Placental pericyte (primary cell): ENCODE data around the gene RBM24. TPM values are rescaled to one million over a fixed set of nuclear protein-coding genes. Genes with fewer than 3 reads are reported as not detected.

Experiments used
- total RNA-seq: library from RNA; depleted of rRNA; stranded (reverse); fragments of >200 nt; gene quantifications from 2 replicates; pipeline ENCODE4 v1.2.3, GENCODE V29; 2012

RBM24 gene
- 0.88 and 9.3 TPM in 2 replicates for total RNA-seq

DNA sequence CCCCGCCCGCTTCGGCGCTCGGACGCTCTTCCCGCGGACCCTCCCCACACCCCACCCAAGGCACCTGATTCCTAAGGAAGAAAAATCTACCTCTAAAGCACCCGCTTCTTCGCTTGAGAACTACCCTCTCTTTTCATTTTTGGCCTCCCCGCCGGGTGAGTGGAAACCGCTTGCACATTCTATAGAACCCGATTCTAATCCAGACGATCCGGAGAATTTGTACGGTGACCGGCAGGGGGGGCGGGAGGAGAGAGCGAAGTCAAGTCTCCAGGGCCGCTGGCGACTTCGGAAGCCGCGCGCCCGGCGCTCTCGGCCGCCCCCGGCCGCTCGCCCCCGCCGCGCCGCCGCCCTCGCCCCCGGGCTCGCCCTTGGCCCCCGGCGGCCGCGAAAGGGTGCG, at the start of gene RBM24:
Gene RBM24 (plus strand): TSS at position 262 of the 397 bp plus-strand sequence. CDS start 221 bp downstream, outside the sequence.

Other genes with a start within 250 kb of the RBM24 start
- not detected in 2 replicates for gene STMND1, start 179.3 kb upstream of the RBM24 start, total RNA-seq
- gene CAP2, start 112.2 kb downstream of the RBM24 start, total RNA-seq, result 23.6 and 35.4 TPM in 2 replicates